LNCaP clone FGC (cell line): ENCODE measurements around the gene C5.

Experiments
- DNase-seq: peaks from one replicate; pipeline ENCODE4 v3.0.0-alpha.2; 2011; ENCODE audit warnings: low read depth
- H3K4me3 ChIP-seq: 2 replicates; pipeline ENCODE4 v1.5.1; 2011; ENCODE audit warnings: mild to moderate bottlenecking, low read depth, low read length, control low read depth
- CTCF ChIP-seq: IDR thresholded peaks from 2 replicates; pipeline ENCODE4 v1.5.1; 2012; ENCODE audit warnings: mild to moderate bottlenecking; ENCODE audit not compliant: control insufficient read depth, insufficient read depth; ENCODE audit errors: extremely low read depth

C5 gene

DNA sequence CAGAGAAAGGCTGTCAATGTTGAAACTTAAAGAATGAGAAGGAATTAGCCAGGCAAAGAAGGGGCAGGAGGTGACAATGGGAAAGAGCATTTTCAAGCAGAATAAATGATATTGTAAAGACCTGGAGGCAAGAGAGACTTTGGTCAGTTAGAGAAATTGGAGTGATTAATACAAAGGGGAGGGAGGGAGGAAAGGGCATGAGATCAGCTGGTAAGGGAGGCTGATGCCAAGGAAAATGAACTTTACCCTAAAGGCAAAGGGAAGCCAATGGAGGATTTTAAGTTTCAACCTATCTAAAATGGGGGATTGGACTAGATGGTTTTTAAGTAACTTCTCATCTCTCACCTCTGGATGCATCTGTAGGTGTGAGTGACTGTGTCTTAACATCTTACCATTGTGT is 23.3 kb downstream of the C5 start:
- no peak for DNase-seq
- no peak overlapping the region for H3K4me3 ChIP-seq
- no peak for TF ChIP-seq CTCF

DNA sequence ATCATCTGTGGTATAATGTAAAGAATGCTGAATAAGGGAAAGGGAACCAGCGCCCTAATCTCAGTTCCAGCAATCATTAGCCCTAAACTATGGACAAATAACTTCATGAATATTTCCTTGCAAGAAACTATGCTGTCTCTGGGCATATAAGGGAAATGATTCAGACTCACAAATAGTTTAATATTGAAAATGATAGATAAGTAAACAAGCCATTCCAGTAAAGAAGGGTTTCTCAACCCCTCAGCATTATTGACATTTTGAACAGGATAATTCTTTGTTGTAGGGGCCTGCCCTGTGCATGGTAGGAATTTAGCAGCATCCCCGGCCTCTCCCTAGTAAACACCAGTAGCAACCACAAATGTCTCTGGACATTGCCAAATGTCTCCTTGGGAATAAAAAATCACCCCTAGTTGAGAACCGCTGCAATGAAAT is 23.8 kb downstream of the C5 start:
- TF ChIP-seq CTCF = no peak
- no peak overlapping the region for H3K4me3 ChIP-seq
- DNase-seq = no peak

GRCh38 chr9:121024237-121024636 is 25.8 kb downstream of the C5 start:
- no peak overlapping the region for H3K4me3 ChIP-seq
- no peak for TF ChIP-seq CTCF
- no peak for DNase-seq

DNA sequence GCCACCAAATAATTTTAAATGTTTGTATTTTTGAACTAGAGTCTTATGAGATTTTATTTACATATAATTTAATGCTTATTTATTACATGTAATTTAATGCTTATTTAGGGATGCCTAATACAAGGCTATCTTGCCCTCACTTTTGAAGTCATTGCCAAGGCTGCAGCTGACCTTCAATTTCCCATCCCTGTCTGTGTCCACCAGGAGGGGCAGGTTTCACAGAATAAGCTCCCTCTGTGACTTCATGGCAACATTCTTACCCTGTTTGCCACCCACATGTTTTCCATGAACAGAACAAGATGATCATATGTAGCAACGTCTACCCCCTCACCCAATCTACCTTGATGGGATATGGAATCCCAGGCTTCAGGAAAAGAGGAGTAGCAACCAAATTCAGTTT is 27.0 kb downstream of the C5 start:
- no peak for DNase-seq
- TF ChIP-seq CTCF = 0 out of 2 replicates have a peak, but pooled peaks have one; percentile 17
- no peak overlapping the region for H3K4me3 ChIP-seq

DNA sequence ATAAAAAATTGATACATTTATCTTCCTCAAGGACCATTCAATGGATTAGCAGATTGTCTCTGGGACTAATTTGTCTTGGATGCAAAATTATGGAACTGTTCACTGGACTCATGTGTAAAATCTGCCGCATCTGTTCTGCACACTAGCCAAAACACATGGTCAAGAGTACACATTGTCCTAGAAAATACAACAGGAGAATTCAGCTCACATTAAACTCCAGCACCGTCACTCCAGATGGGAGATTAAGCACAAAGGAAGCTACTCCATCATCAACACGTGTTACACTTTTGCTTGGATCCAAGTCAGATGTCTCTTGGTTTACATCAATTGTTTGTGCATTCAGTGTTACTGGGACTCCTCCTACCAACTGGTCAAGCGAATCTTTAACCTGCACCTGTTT is 28.8 kb downstream of the C5 start:
- TF ChIP-seq CTCF = no peak
- no peak overlapping the region for H3K4me3 ChIP-seq
- peak; percentile 76 for DNase-seq

DNA sequence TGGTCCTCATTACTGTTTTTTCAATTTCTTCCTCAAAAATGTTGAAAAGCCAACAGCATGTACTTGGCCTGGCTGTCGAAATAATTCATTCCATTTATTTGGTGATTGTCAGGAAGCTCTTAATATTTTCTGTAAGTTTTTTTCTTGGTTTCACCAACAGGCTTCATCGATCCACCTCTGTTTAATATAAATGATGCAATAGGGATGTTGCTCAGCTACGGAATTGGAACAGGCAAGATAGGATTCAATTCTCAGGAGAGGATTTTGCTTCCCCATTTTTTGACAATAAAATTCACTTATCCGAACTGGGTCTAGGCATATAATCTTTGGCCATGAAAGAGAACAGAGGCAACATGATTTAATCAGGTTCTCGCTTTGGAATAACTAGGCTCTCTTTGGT is 30.8 kb downstream of the C5 start:
- TF ChIP-seq CTCF = no peak
- no peak overlapping the region for H3K4me3 ChIP-seq
- DNase-seq = no peak

- DNase-seq = no peak
- TF ChIP-seq CTCF = no peak
- no peak overlapping the region for H3K4me3 ChIP-seq
These were observed 36.2 kb downstream of the C5 start for GRCh38 chr9:121013911-121014310.
